GM13976 (cell line): ENCODE data around the gene GDAP1L1.

Experiments
- DNase-seq: peaks from one replicate; pipeline ENCODE4 v3.0.0; 2012; ENCODE audit warnings: low spot score
- CTCF ChIP-seq: IDR thresholded peaks from 2 replicates; pipeline ENCODE4 v1.5.1; 2012; ENCODE audit warnings: borderline replicate concordance, mild to moderate bottlenecking; ENCODE audit not compliant: insufficient read depth; ENCODE audit errors: extremely low read depth, missing control alignments, control extremely low read depth
- in situ Hi-C: fragments of 300-500 bp; cut with MboI; formaldehyde crosslinking; loops from one replicate; pipeline ENCODE4 v1.12.0; 2022; ENCODE audit warnings: low sequenced_read_pairs, mixed read lengths, inconsistent platforms; ENCODE audit not compliant: unreplicated experiment

GDAP1L1 gene

GRCh38 chr20:44217342-44218092 is 29.6 kb upstream of the GDAP1L1 start:
- peak; percentile 93 for TF ChIP-seq CTCF
- DNase-seq = peak; percentile 53
- in situ Hi-C loops = loop anchor here (5.0 to 10.0 kb wide), 3 partner anchors 95 to 397 kb away; partner anchors contain the start of gene FITM2

GRCh38 chr20:44218446-44218845 is 28.7 kb upstream of the GDAP1L1 start:
- in situ Hi-C loops = loop anchor here (5.0 to 10.0 kb wide), 3 partner anchors 94 to 396 kb away; partner anchors contain the start of gene FITM2
- no peak for DNase-seq
- no peak for TF ChIP-seq CTCF

GRCh38 chr20:44219170-44219730 is 27.9 kb upstream of the GDAP1L1 start:
- in situ Hi-C loops = loop anchor here (5.0 to 10.0 kb wide), 3 partner anchors 93 to 396 kb away; partner anchors contain the start of gene FITM2
- no peak for TF ChIP-seq CTCF
- DNase-seq = no peak

GRCh38 chr20:44219791-44220190 is 27.3 kb upstream of the GDAP1L1 start:
- in situ Hi-C loops = loop anchor here (5.0 to 10.0 kb wide), 3 partner anchors 93 to 395 kb away; partner anchors contain the start of gene FITM2
- no peak for DNase-seq
- TF ChIP-seq CTCF = no peak

GRCh38 chr20:44221368-44221954 is 25.6 kb upstream of the GDAP1L1 start:
- no peak for TF ChIP-seq CTCF

GRCh38 chr20:44222027-44222426 is 25.1 kb upstream of the GDAP1L1 start:
- TF ChIP-seq CTCF = no peak
- DNase-seq = no peak
- in situ Hi-C loops = no loop called here

More at GRCh38 chr20:44221368-44221954, 25.6 kb upstream of the GDAP1L1 start:
- no peak for DNase-seq
- in situ Hi-C loops = no loop called here
